HFFc6 (cell line): ENCODE data around the gene TMEM94. TPM values are rescaled to one million over a fixed set of nuclear protein-coding genes. Genes with fewer than 3 reads are reported as not detected.

Experiments
- DNase-seq: peaks from one replicate; pipeline ENCODE4 v3.0.0-alpha.2; 2018
- H3K27ac Mint-ChIP-seq: 2 replicates; pipeline ENCODE4 v1.8.0; 2020; ENCODE audit warnings: mild to moderate bottlenecking, mixed read lengths
- H3K27me3 Mint-ChIP-seq: 2 replicates; pipeline ENCODE4 v1.8.0; 2021; ENCODE audit warnings: mild to moderate bottlenecking, moderate library complexity, mixed read lengths; ENCODE audit not compliant: insufficient read depth
- H3K36me3 Mint-ChIP-seq: 2 replicates; pipeline ENCODE4 v1.8.0; 2021; ENCODE audit warnings: low read depth, mixed read lengths
- H3K4me1 Mint-ChIP-seq: 2 replicates; pipeline ENCODE4 v1.8.0; 2020; ENCODE audit warnings: low read depth, mixed read lengths
- H3K4me3 Mint-ChIP-seq: 2 replicates; pipeline ENCODE4 v1.8.0; 2020; ENCODE audit warnings: mild to moderate bottlenecking, moderate library complexity, mixed read lengths
- H3K9me3 Mint-ChIP-seq: 2 replicates; pipeline ENCODE4 v1.8.0; 2020; ENCODE audit warnings: mild to moderate bottlenecking, mixed read lengths
- microRNA-seq: library from miRNA; unstranded; fragments of <30 nt; microRNA quantifications from one replicate; pipeline ENCODE4, GENCODE V29; 2019
- total RNA-seq, 6 experiments: library from RNA; stranded (reverse); fragmentation: NEBNext Ultra II Directional; extraction: Animal tissue kit (Norgen Biotek cat#: 25700); gene quantifications; 2 replicates in 1 of 6; 3 replicates in 5 of 6; pipeline ENCODE4 v1.2.3, GENCODE V29; 2021
- TF ChIP-seq, protein P1 (sequence below): fragments of 200-600 bp; sonication (generic); IDR thresholded peaks from 2 replicates; pipeline ENCODE4 v1.5.0; 2021; ENCODE audit warnings: antibody characterized with exemption, mild to moderate bottlenecking

Gene TMEM94
- total RNA-seq, 6 experiments from 2014 or later: 31.7 to 43.9 (median 41.2) TPM

DNA sequence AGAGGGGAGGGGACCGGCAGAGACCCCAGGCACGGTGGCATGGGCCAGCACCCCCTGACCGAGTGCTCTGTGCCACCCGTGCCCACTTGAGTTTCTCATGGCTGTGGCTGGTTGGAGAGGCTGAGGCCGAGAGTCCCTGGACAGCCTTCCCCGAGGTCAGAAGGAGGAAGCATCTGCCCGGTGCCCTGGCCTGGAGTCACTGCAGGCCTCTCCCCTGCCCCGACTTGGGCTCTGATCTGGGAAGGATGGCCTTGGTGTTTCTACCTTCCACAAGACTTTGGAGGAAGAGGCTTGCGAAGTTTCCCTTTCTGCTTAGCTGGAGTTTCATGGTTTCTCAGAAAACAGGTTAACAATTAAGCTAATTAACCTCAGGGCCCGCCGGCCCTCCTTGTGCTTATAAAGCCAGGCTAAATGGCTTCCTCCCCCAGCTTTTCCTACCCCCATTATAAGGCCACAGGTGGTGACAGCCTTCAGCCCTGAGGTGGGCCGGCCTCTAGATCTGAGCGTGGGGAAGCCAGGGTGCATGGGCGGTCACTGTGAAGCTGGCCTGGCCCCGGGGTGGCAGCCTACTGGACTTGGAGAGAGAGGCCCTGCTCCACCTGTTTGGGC, 86.4 kb downstream of the TMEM94 start:
- no peak overlapping the region for H3K4me3 Mint-ChIP-seq
- H3K27ac Mint-ChIP-seq: no peak overlapping the region
- TF ChIP-seq, protein P1, sequence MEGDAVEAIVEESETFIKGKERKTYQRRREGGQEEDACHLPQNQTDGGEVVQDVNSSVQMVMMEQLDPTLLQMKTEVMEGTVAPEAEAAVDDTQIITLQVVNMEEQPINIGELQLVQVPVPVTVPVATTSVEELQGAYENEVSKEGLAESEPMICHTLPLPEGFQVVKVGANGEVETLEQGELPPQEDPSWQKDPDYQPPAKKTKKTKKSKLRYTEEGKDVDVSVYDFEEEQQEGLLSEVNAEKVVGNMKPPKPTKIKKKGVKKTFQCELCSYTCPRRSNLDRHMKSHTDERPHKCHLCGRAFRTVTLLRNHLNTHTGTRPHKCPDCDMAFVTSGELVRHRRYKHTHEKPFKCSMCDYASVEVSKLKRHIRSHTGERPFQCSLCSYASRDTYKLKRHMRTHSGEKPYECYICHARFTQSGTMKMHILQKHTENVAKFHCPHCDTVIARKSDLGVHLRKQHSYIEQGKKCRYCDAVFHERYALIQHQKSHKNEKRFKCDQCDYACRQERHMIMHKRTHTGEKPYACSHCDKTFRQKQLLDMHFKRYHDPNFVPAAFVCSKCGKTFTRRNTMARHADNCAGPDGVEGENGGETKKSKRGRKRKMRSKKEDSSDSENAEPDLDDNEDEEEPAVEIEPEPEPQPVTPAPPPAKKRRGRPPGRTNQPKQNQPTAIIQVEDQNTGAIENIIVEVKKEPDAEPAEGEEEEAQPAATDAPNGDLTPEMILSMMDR: no peak

DNA sequence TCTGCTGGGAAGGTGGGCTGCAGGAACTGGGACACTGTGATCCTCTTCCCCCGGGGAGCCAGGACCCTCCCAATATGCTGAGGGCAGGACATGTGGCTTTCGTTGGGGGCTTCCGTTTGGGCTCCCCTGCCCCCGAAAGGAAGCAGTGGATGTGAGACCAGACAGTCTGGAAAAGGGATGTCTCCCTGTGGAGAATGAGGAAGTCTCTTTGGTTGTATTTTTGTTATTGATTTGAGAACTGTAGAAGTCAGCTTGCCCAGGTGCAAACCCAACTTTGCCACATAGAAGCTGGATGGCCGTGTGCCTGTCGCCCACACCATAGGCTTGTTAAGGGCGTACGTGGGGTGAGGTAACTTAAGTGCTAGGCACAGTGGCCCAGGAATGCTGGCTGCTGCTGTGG, 87.8 kb downstream of the TMEM94 start:
- Mint-ChIP-seq H3K4me1 (no peaks in the 10 kb centered on the region), H3K36me3 (no peaks in the 10 kb centered on the region), H3K27me3 (peaks cover 38% of the 10 kb centered on the region), H3K27ac (no peak overlapping the region), H3K9me3 (no peaks in the 10 kb centered on the region), H3K4me3 (no peak overlapping the region)
- no peak for DNase-seq
- TF ChIP-seq, protein P1: no peak

More for the DNA sequence above, 86.4 kb downstream of the TMEM94 start:
- no peak for DNase-seq
- no peaks in the 10 kb centered on the region for H3K36me3 Mint-ChIP-seq
- no peaks in the 10 kb centered on the region for H3K4me1 Mint-ChIP-seq
- H3K27me3 Mint-ChIP-seq: peaks cover 45% of the 10 kb centered on the region
- no peaks in the 10 kb centered on the region for H3K9me3 Mint-ChIP-seq

DNA sequence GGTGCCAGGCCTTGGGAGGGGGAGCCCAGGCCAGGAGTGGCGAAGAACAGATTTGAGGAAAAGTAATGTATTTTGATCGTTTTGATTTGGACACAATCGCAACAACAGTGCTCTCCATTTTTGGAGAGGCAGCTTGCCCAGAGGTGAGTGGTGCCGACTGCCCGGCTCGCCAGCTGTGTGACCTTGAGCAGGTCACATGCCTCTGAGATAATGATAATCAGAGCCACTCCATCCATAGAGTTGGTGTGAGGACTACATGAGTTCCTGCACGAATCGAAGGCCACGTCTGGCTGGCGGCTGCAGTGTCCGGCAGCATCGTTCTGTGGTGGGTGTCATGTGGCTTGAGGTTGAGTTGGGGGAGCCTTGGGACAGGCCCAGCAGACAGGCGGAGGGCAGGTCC, 89.7 kb downstream of the TMEM94 start:
- no peak overlapping the region for H3K27ac Mint-ChIP-seq
- no peaks in the 10 kb centered on the region for H3K9me3 Mint-ChIP-seq
- no peak overlapping the region for H3K4me3 Mint-ChIP-seq
- no peaks in the 10 kb centered on the region for H3K36me3 Mint-ChIP-seq
- no peaks in the 10 kb centered on the region for H3K4me1 Mint-ChIP-seq
- peaks cover 36% of the 10 kb centered on the region for H3K27me3 Mint-ChIP-seq
- TF ChIP-seq, protein P1: no peak
- DNase-seq: no peak

DNA sequence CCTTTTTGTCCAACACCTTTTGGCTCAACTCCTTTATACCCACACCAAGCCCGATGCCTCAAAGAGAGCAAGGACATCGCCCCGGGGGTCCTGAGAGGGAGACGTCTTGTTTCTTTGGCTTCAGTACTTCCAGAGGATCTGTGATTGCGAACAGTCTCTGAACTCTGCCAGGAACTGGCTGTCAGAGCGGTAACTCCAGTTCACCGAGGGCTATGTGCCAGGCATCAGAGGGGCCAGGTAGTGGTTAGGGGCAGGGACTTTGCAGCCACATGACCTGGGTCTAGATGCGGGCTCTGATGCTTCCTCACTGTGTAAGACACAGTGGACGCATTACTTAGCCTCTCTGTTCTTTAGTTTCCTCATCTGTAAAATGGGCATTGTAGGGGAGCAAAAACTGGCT, 90.7 kb downstream of the TMEM94 start:
- H3K27me3 Mint-ChIP-seq: peaks cover 33% of the 10 kb centered on the region
- no peaks in the 10 kb centered on the region for H3K9me3 Mint-ChIP-seq

DNA sequence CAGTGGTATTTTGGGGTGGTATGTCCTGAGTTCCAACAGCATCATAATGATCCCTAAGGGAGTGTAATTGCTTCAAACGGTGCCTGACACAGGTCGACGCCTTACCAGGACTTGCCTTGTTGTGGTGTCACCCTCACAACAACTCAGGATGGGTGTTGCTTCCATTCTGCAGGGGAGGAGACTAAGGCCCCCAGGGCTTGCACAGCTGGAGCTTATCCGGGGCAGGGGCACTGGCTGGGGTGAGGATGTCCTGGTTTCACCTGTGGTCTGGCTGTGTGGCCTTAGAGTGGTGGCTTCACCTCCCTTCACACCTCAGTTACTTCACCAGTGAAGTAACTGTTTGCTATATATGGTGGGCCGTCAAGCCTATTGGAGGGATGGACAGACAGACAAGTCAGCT, 92.4 kb downstream of the TMEM94 start:
- peaks cover 26% of the 10 kb centered on the region for H3K27me3 Mint-ChIP-seq
- no peak for DNase-seq
- H3K36me3 Mint-ChIP-seq: no peaks in the 10 kb centered on the region
- H3K27ac Mint-ChIP-seq: no peak overlapping the region
- no peak overlapping the region for H3K4me3 Mint-ChIP-seq
- peaks cover 14% of the 10 kb centered on the region for H3K4me1 Mint-ChIP-seq
- H3K9me3 Mint-ChIP-seq: no peaks in the 10 kb centered on the region
- TF ChIP-seq, protein P1: no peak

More for the DNA sequence above, 90.7 kb downstream of the TMEM94 start:
- H3K4me1 Mint-ChIP-seq: no peaks in the 10 kb centered on the region
- no peaks in the 10 kb centered on the region for H3K36me3 Mint-ChIP-seq
- DNase-seq: no peak
- TF ChIP-seq, protein P1: no peak
- H3K27ac Mint-ChIP-seq: no peak overlapping the region
- no peak overlapping the region for H3K4me3 Mint-ChIP-seq

Small RNA genes lying within 50 kb of the gene (microRNA-seq; reads per million reads assigned to microRNA genes)
- 3.1 reads per million for gene MIR6785

Other genes starting within 250 kb of the TMEM94 start
- gene GGA3, start 195.0 kb upstream of the TMEM94 start, total RNA-seq: 10 to 100 TPM; 23.2 to 26.5 (median 24.2) TPM
- 10 to 100 TPM; 58.2 to 64.7 (median 60.2) TPM for gene MRPS7, start 194.8 kb upstream of the TMEM94 start, total RNA-seq
- gene MIF4GD, start 185.4 kb upstream of the TMEM94 start, total RNA-seq: 10 to 100 TPM in 3 of 6 experiments, 1 to 10 TPM in 3; 8.8 to 10.8 (median 10.0) TPM
- gene SLC25A19, start 167.2 kb upstream of the TMEM94 start, total RNA-seq: 10 to 100 TPM in 1 of 6 experiments, 1 to 10 TPM in 5; 5.7 to 14.6 (median 7.1) TPM
- gene GRB2, start 51.0 kb upstream of the TMEM94 start, total RNA-seq: 100 to 1,000 TPM; 104 to 138 (median 116) TPM
- 10 to 100 TPM; 17.5 to 25.3 (median 21.5) TPM for gene CASKIN2, start 58.9 kb downstream of the TMEM94 start, total RNA-seq
- 10 to 100 TPM in 2 of 6 experiments, 1 to 10 TPM in 4; 8.7 to 11.1 (median 9.4) TPM for gene TSEN54, start 59.9 kb downstream of the TMEM94 start, total RNA-seq
- under 1 TPM; 0.14 to 0.55 (median 0.46) TPM for gene LLGL2, start 69.1 kb downstream of the TMEM94 start, total RNA-seq
- gene MYO15B, start 131.2 kb downstream of the TMEM94 start, total RNA-seq: under 1 TPM in 4 of 6 experiments, not detected in 2; 0.25 to 0.74 (median 0.41) TPM
- under 1 TPM in 1 of 6 experiments, not detected in 5; 0.09 TPM for gene SMIM5, start 176.8 kb downstream of the TMEM94 start, total RNA-seq
- gene RECQL5, start 210.5 kb downstream of the TMEM94 start, total RNA-seq: 10 to 100 TPM; 18.7 to 22.6 (median 21.2) TPM
- gene SAP30BP, start 210.7 kb downstream of the TMEM94 start, total RNA-seq: 10 to 100 TPM; 68.4 to 81.5 (median 71.4) TPM